22Rv1 (cell line): ENCODE data around the gene PRRC2A.
A peak's percentile ranks its signal among the peaks of the same experiment; 100 is the strongest.

Experiments
- H3K27ac ChIP-seq: fragments of 450-650 bp; 2 replicates; pipeline ENCODE4 v1.5.1; 2017
- ZFX ChIP-seq: fragments of 450-650 bp; IDR thresholded peaks from 2 replicates; pipeline ENCODE4 v1.6.1; 2017; ENCODE audit warnings: antibody characterized with exemption, borderline replicate concordance
- TF ChIP-seq, protein P1 (sequence below): fragments of 450-650 bp; IDR thresholded peaks from 2 replicates; pipeline ENCODE4 v1.5.1; 2017; ENCODE audit warnings: mild to moderate bottlenecking

PRRC2A gene

DNA sequence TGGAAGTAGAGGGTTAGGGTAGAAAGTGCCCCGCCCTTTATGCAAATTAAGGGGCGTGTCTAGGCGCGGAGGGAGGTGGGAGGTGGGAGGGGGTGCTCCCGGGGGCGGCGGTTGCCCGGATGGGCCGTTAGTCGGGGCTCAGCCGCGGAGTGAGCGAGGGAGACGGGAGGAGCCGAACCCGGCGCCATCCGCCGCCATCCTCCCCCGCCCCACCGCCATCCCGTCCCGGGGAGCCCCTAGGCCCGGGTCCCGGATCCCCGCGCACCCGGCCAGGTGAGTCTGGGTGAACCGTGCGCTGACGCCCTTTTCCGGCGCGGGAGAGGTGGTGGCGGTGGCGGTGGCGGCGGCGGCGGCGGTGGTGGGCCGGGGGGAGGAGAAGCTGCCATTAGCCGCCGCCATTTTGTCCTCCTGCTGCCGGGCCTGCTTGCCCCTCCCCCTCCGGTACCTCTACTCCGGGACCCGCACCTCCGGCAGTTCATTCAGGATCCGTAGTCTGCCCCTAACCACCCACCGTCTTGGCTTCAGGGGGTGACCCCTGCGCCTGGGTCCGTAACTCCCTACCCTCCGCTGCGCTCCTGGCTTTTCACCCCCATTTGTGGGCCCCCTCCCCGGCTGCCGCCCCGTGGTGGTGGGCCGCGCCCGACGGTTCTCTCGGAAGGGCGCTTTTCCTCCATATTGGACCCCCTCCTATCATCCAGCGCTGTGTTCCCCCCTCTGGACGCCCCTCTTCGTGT, at the start of gene PRRC2A:
PRRC2A (plus strand) TSS at position 130 of the 734 bp plus-strand sequence. CDS start 2,075 bp downstream, outside the sequence.
- peak within 1 kb of the TSS; percentile 96 for H3K27ac ChIP-seq
- TF ChIP-seq, protein P1, sequence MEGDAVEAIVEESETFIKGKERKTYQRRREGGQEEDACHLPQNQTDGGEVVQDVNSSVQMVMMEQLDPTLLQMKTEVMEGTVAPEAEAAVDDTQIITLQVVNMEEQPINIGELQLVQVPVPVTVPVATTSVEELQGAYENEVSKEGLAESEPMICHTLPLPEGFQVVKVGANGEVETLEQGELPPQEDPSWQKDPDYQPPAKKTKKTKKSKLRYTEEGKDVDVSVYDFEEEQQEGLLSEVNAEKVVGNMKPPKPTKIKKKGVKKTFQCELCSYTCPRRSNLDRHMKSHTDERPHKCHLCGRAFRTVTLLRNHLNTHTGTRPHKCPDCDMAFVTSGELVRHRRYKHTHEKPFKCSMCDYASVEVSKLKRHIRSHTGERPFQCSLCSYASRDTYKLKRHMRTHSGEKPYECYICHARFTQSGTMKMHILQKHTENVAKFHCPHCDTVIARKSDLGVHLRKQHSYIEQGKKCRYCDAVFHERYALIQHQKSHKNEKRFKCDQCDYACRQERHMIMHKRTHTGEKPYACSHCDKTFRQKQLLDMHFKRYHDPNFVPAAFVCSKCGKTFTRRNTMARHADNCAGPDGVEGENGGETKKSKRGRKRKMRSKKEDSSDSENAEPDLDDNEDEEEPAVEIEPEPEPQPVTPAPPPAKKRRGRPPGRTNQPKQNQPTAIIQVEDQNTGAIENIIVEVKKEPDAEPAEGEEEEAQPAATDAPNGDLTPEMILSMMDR = no peak
- no peak for TF ChIP-seq ZFX

DNA sequence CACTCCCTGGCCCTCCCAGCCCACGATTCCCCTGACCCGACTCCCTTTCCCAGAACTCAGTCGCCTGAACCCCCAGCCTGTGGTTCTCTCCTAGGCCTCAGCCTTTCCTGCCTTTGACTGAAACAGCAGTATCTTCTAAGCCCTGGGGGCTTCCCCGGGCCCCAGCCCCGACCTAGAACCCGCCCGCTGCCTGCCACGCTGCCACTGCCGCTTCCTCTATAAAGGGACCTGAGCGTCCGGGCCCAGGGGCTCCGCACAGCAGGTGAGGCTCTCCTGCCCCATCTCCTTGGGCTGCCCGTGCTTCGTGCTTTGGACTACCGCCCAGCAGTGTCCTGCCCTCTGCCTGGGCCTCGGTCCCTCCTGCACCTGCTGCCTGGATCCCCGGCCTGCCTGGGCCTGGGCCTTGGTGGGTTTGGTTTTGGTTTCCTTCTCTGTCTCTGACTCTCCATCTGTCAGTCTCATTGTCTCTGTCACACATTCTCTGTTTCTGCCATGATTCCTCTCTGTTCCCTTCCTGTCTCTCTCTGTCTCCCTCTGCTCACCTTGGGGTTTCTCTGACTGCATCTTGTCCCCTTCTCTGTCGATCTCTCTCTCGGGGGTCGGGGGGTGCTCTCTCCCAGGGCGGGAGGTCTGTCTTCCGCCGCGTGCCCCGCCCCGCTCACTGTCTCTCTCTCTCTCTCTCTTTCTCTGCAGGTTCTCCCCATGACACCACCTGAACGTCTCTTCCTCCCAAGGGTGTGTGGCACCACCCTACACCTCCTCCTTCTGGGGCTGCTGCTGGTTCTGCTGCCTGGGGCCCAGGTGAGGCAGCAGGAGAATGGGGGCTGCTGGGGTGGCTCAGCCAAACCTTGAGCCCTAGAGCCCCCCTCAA, 48.2 kb upstream of the PRRC2A start, which contains the start of gene LTA:
LTA (plus strand) TSS at position 249 of the 871 bp plus-strand sequence; CDS start at position 703, 454 bp downstream.
- no peak within 1 kb of the TSS for H3K27ac ChIP-seq
- TF ChIP-seq ZFX = no peak
- TF ChIP-seq, protein P1 = no peak

DNA sequence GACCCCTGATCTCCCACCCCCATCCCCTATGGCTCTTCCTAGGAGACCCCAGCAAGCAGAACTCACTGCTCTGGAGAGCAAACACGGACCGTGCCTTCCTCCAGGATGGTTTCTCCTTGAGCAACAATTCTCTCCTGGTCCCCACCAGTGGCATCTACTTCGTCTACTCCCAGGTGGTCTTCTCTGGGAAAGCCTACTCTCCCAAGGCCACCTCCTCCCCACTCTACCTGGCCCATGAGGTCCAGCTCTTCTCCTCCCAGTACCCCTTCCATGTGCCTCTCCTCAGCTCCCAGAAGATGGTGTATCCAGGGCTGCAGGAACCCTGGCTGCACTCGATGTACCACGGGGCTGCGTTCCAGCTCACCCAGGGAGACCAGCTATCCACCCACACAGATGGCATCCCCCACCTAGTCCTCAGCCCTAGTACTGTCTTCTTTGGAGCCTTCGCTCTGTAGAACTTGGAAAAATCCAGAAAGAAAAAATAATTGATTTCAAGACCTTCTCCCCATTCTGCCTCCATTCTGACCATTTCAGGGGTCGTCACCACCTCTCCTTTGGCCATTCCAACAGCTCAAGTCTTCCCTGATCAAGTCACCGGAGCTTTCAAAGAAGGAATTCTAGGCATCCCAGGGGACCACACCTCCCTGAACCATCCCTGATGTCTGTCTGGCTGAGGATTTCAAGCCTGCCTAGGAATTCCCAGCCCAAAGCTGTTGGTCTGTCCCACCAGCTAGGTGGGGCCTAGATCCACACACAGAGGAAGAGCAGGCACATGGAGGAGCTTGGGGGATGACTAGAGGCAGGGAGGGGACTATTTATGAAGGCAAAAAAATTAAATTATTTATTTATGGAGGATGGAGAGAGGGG, 47.0 kb upstream of the PRRC2A start:
- no peak overlapping the region for H3K27ac ChIP-seq
- TF ChIP-seq ZFX = no peak
- TF ChIP-seq, protein P1 = no peak

DNA sequence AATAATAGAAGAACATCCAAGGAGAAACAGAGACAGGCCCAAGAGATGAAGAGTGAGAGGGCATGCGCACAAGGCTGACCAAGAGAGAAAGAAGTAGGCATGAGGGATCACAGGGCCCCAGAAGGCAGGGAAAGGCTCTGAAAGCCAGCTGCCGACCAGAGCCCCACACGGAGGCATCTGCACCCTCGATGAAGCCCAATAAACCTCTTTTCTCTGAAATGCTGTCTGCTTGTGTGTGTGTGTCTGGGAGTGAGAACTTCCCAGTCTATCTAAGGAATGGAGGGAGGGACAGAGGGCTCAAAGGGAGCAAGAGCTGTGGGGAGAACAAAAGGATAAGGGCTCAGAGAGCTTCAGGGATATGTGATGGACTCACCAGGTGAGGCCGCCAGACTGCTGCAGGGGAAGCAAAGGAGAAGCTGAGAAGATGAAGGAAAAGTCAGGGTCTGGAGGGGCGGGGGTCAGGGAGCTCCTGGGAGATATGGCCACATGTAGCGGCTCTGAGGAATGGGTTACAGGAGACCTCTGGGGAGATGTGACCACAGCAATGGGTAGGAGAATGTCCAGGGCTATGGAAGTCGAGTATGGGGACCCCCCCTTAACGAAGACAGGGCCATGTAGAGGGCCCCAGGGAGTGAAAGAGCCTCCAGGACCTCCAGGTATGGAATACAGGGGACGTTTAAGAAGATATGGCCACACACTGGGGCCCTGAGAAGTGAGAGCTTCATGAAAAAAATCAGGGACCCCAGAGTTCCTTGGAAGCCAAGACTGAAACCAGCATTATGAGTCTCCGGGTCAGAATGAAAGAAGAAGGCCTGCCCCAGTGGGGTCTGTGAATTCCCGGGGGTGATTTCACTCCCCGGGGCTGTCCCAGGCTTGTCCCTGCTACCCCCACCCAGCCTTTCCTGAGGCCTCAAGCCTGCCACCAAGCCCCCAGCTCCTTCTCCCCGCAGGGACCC, 46.1 kb upstream of the PRRC2A start:
- TF ChIP-seq, protein P1 = no peak
- no peak for TF ChIP-seq ZFX
- no peak overlapping the region for H3K27ac ChIP-seq

DNA sequence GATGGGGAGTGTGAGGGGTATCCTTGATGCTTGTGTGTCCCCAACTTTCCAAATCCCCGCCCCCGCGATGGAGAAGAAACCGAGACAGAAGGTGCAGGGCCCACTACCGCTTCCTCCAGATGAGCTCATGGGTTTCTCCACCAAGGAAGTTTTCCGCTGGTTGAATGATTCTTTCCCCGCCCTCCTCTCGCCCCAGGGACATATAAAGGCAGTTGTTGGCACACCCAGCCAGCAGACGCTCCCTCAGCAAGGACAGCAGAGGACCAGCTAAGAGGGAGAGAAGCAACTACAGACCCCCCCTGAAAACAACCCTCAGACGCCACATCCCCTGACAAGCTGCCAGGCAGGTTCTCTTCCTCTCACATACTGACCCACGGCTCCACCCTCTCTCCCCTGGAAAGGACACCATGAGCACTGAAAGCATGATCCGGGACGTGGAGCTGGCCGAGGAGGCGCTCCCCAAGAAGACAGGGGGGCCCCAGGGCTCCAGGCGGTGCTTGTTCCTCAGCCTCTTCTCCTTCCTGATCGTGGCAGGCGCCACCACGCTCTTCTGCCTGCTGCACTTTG, 45.1 kb upstream of the PRRC2A start, which contains the start of gene TNF:
TNF (plus strand) TSS at position 231 of the 567 bp plus-strand sequence; CDS start at position 408, 177 bp downstream.
- TF ChIP-seq, protein P1 = no peak
- TF ChIP-seq ZFX = no peak
- H3K27ac ChIP-seq = no peak within 1 kb of the TSS
